HCT116 (cell line): ENCODE results near the gene PDIK1L. TPM values are rescaled to one million over a fixed set of nuclear protein-coding genes. Genes with fewer than 3 reads are reported as not detected.

Experiments used
- ATAC-seq: fragments of 200-7000 bp; cut with Tn5 transposase; 2 replicates; pipeline ENCODE4 v1.9.1; 2020; ENCODE audit warnings: mild to moderate bottlenecking, moderate library complexity
- BruUV-seq: library from RNA; stranded (reverse); fragments of 400-500 nt; replicated peaks from 2 replicates; lab custom pipeline; 2021; lab: Mats Ljungman, UMichigan
- CTCF ChIA-PET: fragments of 300-600 bp; sonication (Branson Sonifier 250); formaldehyde crosslinking; loops from one replicate; lab custom pipeline; 2021; ENCODE audit warnings: antibody characterized with exemption; lab: Charles Lee
- POLR2A ChIA-PET: fragments of 300-600, 350-600 bp; sonication (Branson Sonifier 250); formaldehyde crosslinking; loops from one replicate; lab custom pipeline; 2021; ENCODE audit warnings: antibody characterized with exemption; lab: Charles Lee
- RAD21 ChIA-PET, 2 experiments: fragments of 300-600 bp; sonication (Branson Sonifier 250); formaldehyde crosslinking; loops; one replicate each; lab custom pipeline; 2023; ENCODE audit warnings: low total read pairs in 2 of 2; ENCODE audit not compliant: uncharacterized antibody in 2 of 2, unreplicated experiment in 2 of 2, low non-redundant PET in 1 of 2; lab: Charles Lee
- DNase-seq: peaks from one replicate; pipeline ENCODE4 v3.0.0-alpha.2; 2010; ENCODE audit warnings: low read depth, low spot score
- H2AFZ ChIP-seq: fragments of 200-600 bp; shearing (Covaris generic), sonication (generic); 2 replicates; pipeline ENCODE4 v1.6.1; 2017; ENCODE audit warnings: low read depth, mixed run types, mixed read lengths, antibody characterized with exemption, low read length; ENCODE audit not compliant: poor library complexity, severe bottlenecking
- H3K27ac ChIP-seq: 2 replicates; pipeline ENCODE4 v1.5.1; 2012; ENCODE audit warnings: low read depth, low read length
- H3K27me3 ChIP-seq: fragments of 200-600 bp; sonication (generic); 2 replicates; pipeline ENCODE4 v1.6.1; 2016; ENCODE audit warnings: mixed run types, low read length, mixed read lengths; ENCODE audit not compliant: insufficient read depth
- H3K36me3 ChIP-seq, 2 experiments: fragments of 200-500 bp in 1 of 2; fragments of 200-600 bp in 1 of 2; sonication (Bioruptor generic) in 1 of 2; sonication (generic) in 1 of 2; 2 replicates each; pipeline versions ENCODE4 v1.5.1 to v1.6.1; 2014 to 2016; ENCODE audit warnings: low read length in 2 of 2, inconsistent platforms in 1 of 2, mixed read lengths in 1 of 2, mixed run types in 1 of 2; ENCODE audit not compliant: insufficient read depth in 2 of 2, control insufficient read depth in 1 of 2
- H3K4me1 ChIP-seq, 2 experiments: fragments of 200-600 bp in 1 of 2; sonication (generic) in 1 of 2; 2 replicates each; pipeline versions ENCODE4 v1.5.1 to v1.6.1; 2012 to 2017; ENCODE audit warnings: low read length in 2 of 2, inconsistent platforms in 1 of 2, mild to moderate bottlenecking in 1 of 2, mixed read lengths in 1 of 2, mixed run types in 1 of 2, moderate library complexity in 1 of 2; ENCODE audit not compliant: insufficient read depth in 2 of 2, control insufficient read depth in 1 of 2
- H3K4me2 ChIP-seq: fragments of 200-600 bp; sonication (generic); 2 replicates; pipeline ENCODE4 v1.6.1; 2017; ENCODE audit warnings: mixed run types, low read length, mixed read lengths
- H3K4me3 ChIP-seq, 2 experiments: fragments of 200-600 bp in 1 of 2; sonication (generic) in 1 of 2; replicated peaks in 1 of 2; 2 replicates each; pipeline ENCODE4 v1.5.1; 2011 to 2016; ENCODE audit warnings: low read length in 2 of 2, control low read depth in 1 of 2, low read depth in 1 of 2, mild to moderate bottlenecking in 1 of 2, mixed read lengths in 1 of 2, mixed run types in 1 of 2
- H3K79me2 ChIP-seq: fragments of 200-600 bp; sonication (generic); 2 replicates; pipeline ENCODE4 v1.6.1; 2017; ENCODE audit warnings: mild to moderate bottlenecking, mixed run types, low read length, moderate library complexity, mixed read lengths; ENCODE audit not compliant: insufficient read depth
- H3K9ac ChIP-seq: fragments of 200-600 bp; sonication (generic); 2 replicates; pipeline ENCODE4 v1.6.1; 2016; ENCODE audit warnings: low read length, mixed read lengths
- H3K9me2 ChIP-seq: fragments of 200-600 bp; sonication (generic), shearing (Covaris generic); 2 replicates; pipeline ENCODE4 v1.6.1; 2017; ENCODE audit warnings: mixed run types, mild to moderate bottlenecking, moderate library complexity; ENCODE audit not compliant: insufficient read depth
- H3K9me3 ChIP-seq, 2 experiments: fragments of 200-500 bp in 1 of 2; fragments of 200-600 bp in 1 of 2; sonication (Bioruptor generic) in 1 of 2; sonication (generic) in 1 of 2; 2 replicates each; pipeline ENCODE4 v1.6.1; 2014 to 2017; ENCODE audit warnings: low read length in 2 of 2, mixed read lengths in 2 of 2, inconsistent platforms in 1 of 2, low read depth in 1 of 2, mild to moderate bottlenecking in 1 of 2, mixed run types in 1 of 2, moderate library complexity in 1 of 2; ENCODE audit not compliant: control insufficient read depth in 1 of 2, insufficient read depth in 1 of 2
- H4K20me1 ChIP-seq: fragments of 200-600 bp; sonication (generic), shearing (Covaris generic); 2 replicates; pipeline ENCODE4 v1.6.1; 2017; ENCODE audit warnings: mixed run types, mild to moderate bottlenecking, moderate library complexity; ENCODE audit not compliant: insufficient read depth
- CBX3 ChIP-seq: IDR thresholded peaks from 2 replicates; pipeline ENCODE4 v1.6.1; 2012; ENCODE audit warnings: low read depth
- CEBPB ChIP-seq: IDR thresholded peaks from 2 replicates; pipeline ENCODE4 v1.6.1; 2012; ENCODE audit warnings: low read depth
- ELF1 ChIP-seq: IDR thresholded peaks from 2 replicates; pipeline ENCODE4 v1.6.1; 2012; ENCODE audit warnings: low read depth, borderline replicate concordance
- EZH2 ChIP-seq: fragments of 200-600 bp; sonication (generic); IDR thresholded peaks from 2 replicates; pipeline ENCODE4 v1.6.1; 2017; ENCODE audit warnings: antibody characterized with exemption, mixed run types
- FOSL1 ChIP-seq: IDR thresholded peaks from 2 replicates; pipeline ENCODE4 v1.6.1; 2012; ENCODE audit warnings: low read depth
- JUND ChIP-seq: IDR thresholded peaks from 2 replicates; pipeline ENCODE4 v1.6.1; 2012
- SIN3A ChIP-seq: IDR thresholded peaks from 2 replicates; pipeline ENCODE4 v1.6.1; 2012; ENCODE audit warnings: low read depth
- TCF7L2 ChIP-seq: IDR thresholded peaks from 2 replicates; pipeline ENCODE4 v1.7.0; 2011; ENCODE audit warnings: borderline replicate concordance, inconsistent platforms; ENCODE audit not compliant: insufficient read depth, insufficient read length; ENCODE audit errors: extremely low read depth
- YY1 ChIP-seq: IDR thresholded peaks from 2 replicates; pipeline ENCODE4 v1.6.1; 2011; ENCODE audit warnings: low read length, low read depth, moderate library complexity, mild to moderate bottlenecking; ENCODE audit not compliant: insufficient replicate concordance; ENCODE audit errors: extremely low read depth
- ZFX ChIP-seq: fragments of 450-650 bp; IDR thresholded peaks from 2 replicates; pipeline ENCODE4 v1.6.1; 2017
- ZNF274 ChIP-seq: fragments of 200-500 bp; sonication (Bioruptor generic); IDR thresholded peaks from 2 replicates; pipeline ENCODE4 v1.6.1; 2014; ENCODE audit warnings: mild to moderate bottlenecking, low read depth, low read length, inconsistent platforms
- intact Hi-C: fragments of 100-400 bp; cut with micrococcal nuclease; formaldehyde crosslinking; loops from 2 replicates; pipeline ENCODE4 v1.10.0; 2022
- total RNA-seq: library from RNA; stranded (reverse); gene quantifications from one replicate; pipeline ENCODE4 v1.2.1, GENCODE V29; 2021; ENCODE audit not compliant: unreplicated experiment
- TF ChIP-seq, protein P1 (sequence below): IDR thresholded peaks from 2 replicates; pipeline ENCODE4 v1.6.1; 2012
- TF ChIP-seq, protein P2 (sequence below): IDR thresholded peaks from 2 replicates; pipeline ENCODE4 v1.6.1; 2011; ENCODE audit warnings: mild to moderate bottlenecking, low read length, moderate library complexity; ENCODE audit not compliant: insufficient replicate concordance; ENCODE audit errors: extremely low read depth
- TF ChIP-seq, protein P3 (sequence below): IDR thresholded peaks from 2 replicates; pipeline ENCODE4 v1.6.1; 2012; ENCODE audit warnings: low read depth
- TF ChIP-seq, protein P4 (sequence below): IDR thresholded peaks from 2 replicates; pipeline ENCODE4 v1.6.1; 2012

Gene PDIK1L
- total RNA-seq, 1 experiment from 2014 or later: 8.8 TPM

DNA sequence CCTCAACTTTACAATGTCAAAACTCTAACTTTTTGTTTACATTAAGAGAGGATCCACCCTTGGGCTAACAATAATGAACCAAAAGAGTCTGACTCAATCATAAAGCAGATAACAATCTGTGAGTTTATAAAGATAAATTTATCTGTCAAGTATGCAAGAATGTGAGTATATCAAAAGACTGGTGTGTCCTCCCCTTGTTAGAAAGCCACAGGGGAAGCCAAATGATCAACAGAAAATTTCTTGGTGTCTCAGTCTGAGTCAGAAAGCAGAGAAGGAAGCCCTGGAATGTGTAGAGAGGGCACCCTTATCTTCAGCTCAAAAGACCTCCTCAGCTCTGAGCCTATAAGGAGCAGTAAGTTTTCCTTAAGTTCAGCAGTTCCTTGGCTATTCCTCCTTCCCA is 13.9 kb upstream of the PDIK1L start:
- ChIA-PET CTCF (no interaction called here), RAD21 (no interaction called here), POLR2A (no interaction called here)
- DNase-seq (no peak), ATAC-seq (no peak)
- Histone ChIP-seq H3K4me2 (no peak overlapping the region), H3K36me3 (no peaks in the 10 kb centered on the region), H4K20me1 (no peaks in the 10 kb centered on the region), H3K79me2 (no peaks in the 10 kb centered on the region), H3K9me3 (no peaks in the 10 kb centered on the region), H3K4me3 (no peak overlapping the region), H3K9ac (no peak overlapping the region), H3K4me1 (no peaks in the 10 kb centered on the region), H3K9me2 (no peaks in the 10 kb centered on the region), H2AFZ (no peak overlapping the region), H3K27ac (no peak overlapping the region)
- no TSS peak for BruUV-seq
- intact Hi-C loops: no loop called here
- no peak for TF ChIP-seq CBX3
- no peak for TF ChIP-seq JUND
- no peak for TF ChIP-seq YY1
- no peak for TF ChIP-seq CEBPB
- no peak for TF ChIP-seq ELF1
- TF ChIP-seq EZH2: no peak
- no peak for TF ChIP-seq TCF7L2
- TF ChIP-seq, protein P1, sequence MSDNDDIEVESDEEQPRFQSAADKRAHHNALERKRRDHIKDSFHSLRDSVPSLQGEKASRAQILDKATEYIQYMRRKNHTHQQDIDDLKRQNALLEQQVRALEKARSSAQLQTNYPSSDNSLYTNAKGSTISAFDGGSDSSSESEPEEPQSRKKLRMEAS: no peak
- TF ChIP-seq ZFX: no peak
- TF ChIP-seq FOSL1: no peak
- TF ChIP-seq ZNF274: no peak
- TF ChIP-seq, protein P2, sequence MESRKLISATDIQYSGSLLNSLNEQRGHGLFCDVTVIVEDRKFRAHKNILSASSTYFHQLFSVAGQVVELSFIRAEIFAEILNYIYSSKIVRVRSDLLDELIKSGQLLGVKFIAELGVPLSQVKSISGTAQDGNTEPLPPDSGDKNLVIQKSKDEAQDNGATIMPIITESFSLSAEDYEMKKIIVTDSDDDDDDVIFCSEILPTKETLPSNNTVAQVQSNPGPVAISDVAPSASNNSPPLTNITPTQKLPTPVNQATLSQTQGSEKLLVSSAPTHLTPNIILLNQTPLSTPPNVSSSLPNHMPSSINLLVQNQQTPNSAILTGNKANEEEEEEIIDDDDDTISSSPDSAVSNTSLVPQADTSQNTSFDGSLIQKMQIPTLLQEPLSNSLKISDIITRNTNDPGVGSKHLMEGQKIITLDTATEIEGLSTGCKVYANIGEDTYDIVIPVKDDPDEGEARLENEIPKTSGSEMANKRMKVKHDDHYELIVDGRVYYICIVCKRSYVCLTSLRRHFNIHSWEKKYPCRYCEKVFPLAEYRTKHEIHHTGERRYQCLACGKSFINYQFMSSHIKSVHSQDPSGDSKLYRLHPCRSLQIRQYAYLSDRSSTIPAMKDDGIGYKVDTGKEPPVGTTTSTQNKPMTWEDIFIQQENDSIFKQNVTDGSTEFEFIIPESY: no peak
- TF ChIP-seq SIN3A: no peak
- TF ChIP-seq, protein P3, sequence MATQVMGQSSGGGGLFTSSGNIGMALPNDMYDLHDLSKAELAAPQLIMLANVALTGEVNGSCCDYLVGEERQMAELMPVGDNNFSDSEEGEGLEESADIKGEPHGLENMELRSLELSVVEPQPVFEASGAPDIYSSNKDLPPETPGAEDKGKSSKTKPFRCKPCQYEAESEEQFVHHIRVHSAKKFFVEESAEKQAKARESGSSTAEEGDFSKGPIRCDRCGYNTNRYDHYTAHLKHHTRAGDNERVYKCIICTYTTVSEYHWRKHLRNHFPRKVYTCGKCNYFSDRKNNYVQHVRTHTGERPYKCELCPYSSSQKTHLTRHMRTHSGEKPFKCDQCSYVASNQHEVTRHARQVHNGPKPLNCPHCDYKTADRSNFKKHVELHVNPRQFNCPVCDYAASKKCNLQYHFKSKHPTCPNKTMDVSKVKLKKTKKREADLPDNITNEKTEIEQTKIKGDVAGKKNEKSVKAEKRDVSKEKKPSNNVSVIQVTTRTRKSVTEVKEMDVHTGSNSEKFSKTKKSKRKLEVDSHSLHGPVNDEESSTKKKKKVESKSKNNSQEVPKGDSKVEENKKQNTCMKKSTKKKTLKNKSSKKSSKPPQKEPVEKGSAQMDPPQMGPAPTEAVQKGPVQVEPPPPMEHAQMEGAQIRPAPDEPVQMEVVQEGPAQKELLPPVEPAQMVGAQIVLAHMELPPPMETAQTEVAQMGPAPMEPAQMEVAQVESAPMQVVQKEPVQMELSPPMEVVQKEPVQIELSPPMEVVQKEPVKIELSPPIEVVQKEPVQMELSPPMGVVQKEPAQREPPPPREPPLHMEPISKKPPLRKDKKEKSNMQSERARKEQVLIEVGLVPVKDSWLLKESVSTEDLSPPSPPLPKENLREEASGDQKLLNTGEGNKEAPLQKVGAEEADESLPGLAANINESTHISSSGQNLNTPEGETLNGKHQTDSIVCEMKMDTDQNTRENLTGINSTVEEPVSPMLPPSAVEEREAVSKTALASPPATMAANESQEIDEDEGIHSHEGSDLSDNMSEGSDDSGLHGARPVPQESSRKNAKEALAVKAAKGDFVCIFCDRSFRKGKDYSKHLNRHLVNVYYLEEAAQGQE: no peak
- TF ChIP-seq, protein P4, sequence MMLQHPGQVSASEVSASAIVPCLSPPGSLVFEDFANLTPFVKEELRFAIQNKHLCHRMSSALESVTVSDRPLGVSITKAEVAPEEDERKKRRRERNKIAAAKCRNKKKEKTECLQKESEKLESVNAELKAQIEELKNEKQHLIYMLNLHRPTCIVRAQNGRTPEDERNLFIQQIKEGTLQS: no peak
- TF ChIP-seq, all 23 proteins: peak for 0
- H3K27me3 ChIP-seq: no peaks in the 10 kb centered on the region
